Skeletal muscle tissue (tissue), 4 donors: ENCODE measurements around the gene DCAF8L2. TPM values are rescaled to one million over a fixed set of nuclear protein-coding genes. Genes with fewer than 3 reads are reported as not detected.
"Not testable (repeated sequence)": the region's sequence is repeated elsewhere in the genome, so short reads cannot be mapped to it uniquely, and the experiment has no call there.

Experiments
- H3K27ac ChIP-seq: one replicate; pipeline ENCODE4 v1.7.0; 2013; ENCODE audit warnings: mild to moderate bottlenecking, low read depth, low read length, inconsistent platforms
- H3K27me3 ChIP-seq, 3 donors: one replicate each; pipeline ENCODE4 v1.7.0; 2013; ENCODE audit warnings: low read length in 3 of 3; ENCODE audit not compliant: control insufficient read depth in 3 of 3, insufficient read depth in 3 of 3
- H3K36me3 ChIP-seq, 3 donors: one replicate each; pipeline ENCODE4 v1.7.0; 2013; ENCODE audit warnings: low read length in 3 of 3; ENCODE audit not compliant: control insufficient read depth in 3 of 3, insufficient read depth in 3 of 3
- H3K4me1 ChIP-seq, 3 donors: one replicate each; pipeline ENCODE4 v1.7.0; 2013; ENCODE audit warnings: low read length in 3 of 3, mild to moderate bottlenecking in 3 of 3; ENCODE audit not compliant: control insufficient read depth in 3 of 3, insufficient read depth in 3 of 3
- H3K4me3 ChIP-seq, 3 donors: one replicate each; pipeline ENCODE4 v1.7.0; 2013; ENCODE audit warnings: low read length in 3 of 3
- H3K9ac ChIP-seq, 3 donors: one replicate each; pipeline ENCODE4 v1.7.0; 2013; ENCODE audit warnings: low read length in 3 of 3, mild to moderate bottlenecking in 3 of 3, moderate library complexity in 2 of 3, low read depth in 1 of 3
- H3K9me3 ChIP-seq, 3 donors: one replicate each; pipeline ENCODE4 v1.7.0; 2013; ENCODE audit warnings: low read length in 3 of 3; ENCODE audit not compliant: control insufficient read depth in 3 of 3
- total RNA-seq: library from RNA; depleted of rRNA; stranded (reverse); fragments of >200 nt; gene quantifications from one replicate; pipeline ENCODE4 v1.2.3, GENCODE V29; 2014
- donor health status: Osteomylitis.

Gene DCAF8L2
- total RNA-seq, 1 donor from 2014 or later = not detected

DNA sequence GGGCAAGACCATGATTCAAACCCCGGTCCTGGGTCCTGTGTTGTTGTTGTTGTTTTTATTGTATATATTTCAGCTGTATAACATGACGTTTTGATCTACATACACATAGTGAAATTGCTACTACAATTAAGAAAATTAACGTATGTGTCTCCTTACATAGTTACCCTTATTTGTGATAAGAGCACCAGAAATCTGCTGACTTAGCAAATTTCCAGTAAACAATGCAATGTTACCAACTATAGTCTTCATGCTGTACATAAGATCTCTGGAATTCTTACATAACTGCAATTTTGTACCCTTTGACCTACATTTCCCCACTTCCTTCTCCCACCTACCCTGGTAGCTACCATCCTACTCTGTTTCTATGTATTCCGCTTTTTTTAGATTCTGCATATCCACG, 141.8 kb downstream of the DCAF8L2 start:
- Histone ChIP-seq H3K36me3 (no peaks in the 10 kb centered on the region), H3K27ac (no peak overlapping the region), H3K4me3 (no peak overlapping the region), H3K9ac (no peak overlapping the region), H3K9me3 (no peaks in the 10 kb centered on the region), H3K27me3 (no peaks in the 10 kb centered on the region), H3K4me1 (no peaks in the 10 kb centered on the region)

DNA sequence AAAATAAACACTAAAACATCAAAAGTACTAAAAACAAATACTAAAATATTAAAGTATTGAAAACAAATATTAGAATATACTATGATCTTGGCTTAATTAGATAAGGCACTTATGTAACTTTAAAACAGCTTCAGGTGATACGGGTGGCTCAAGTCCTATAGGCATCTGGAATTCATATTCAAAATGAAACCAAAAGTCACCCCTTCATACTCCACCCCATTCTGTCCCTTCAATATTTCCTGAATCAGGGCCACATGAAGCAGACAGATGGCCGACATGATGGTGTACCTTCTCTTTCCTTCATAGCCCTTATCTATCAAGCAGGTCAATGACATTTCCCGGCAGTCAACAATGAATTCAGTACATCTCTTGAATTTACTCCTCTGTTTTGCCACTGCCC, 145.8 kb downstream of the DCAF8L2 start:
- Histone ChIP-seq H3K36me3 (no peaks in the 10 kb centered on the region), H3K27me3 (no peaks in the 10 kb centered on the region), H3K4me1 (no peaks in the 10 kb centered on the region), H3K9ac (no peak overlapping the region), H3K27ac (no peak overlapping the region), H3K4me3 (no peak overlapping the region), H3K9me3 (no peaks in the 10 kb centered on the region)

DNA sequence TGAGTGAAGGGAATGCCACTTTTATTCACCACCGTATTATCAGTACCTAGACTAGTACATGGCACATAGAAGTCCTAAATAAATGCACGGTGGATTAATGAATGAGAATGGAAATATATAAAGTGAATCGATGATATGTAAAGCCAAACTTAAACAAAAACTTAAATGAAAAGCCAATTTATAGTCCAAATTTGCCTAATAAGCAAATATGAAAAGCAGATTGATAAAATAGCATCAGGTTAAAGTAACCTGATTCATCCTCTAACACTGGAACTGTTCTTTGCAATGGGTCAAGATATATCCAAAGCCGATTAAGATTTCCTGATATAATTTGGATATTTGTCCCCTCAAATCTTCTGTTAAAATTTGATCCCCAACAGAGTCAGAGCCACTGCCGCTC, 150.8 kb downstream of the DCAF8L2 start:
- Histone ChIP-seq H3K4me1 (no peaks in the 10 kb centered on the region), H3K27me3 (no peaks in the 10 kb centered on the region), H3K4me3 (no peak overlapping the region), H3K9me3 (no peaks in the 10 kb centered on the region), H3K36me3 (no peaks in the 10 kb centered on the region), H3K27ac (no peak overlapping the region), H3K9ac (no peak overlapping the region)

DNA sequence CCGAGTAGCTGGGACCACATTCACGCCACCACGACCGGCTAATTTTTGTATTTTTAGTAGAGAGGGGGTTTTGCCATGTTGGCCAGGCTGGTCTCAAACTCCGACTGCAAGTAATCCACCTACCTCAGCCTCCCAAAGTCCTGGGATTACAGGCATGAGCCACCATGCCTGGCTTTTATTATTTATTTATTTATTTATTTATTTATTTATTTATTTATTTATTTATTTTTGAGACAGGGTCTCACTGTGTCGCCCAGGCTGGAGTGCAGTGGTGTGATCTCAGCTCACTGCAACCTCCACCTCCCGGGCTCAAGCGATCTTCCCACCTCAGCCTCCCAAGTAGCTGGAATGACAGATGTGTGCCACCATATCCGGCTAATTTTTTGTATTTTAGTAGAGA, 153.4 kb downstream of the DCAF8L2 start:
- not testable (repeated sequence) for H3K9me3 ChIP-seq, H3K36me3 ChIP-seq, H3K27ac ChIP-seq, H3K9ac ChIP-seq, H3K4me3 ChIP-seq, H3K4me1 ChIP-seq, H3K27me3 ChIP-seq

DNA sequence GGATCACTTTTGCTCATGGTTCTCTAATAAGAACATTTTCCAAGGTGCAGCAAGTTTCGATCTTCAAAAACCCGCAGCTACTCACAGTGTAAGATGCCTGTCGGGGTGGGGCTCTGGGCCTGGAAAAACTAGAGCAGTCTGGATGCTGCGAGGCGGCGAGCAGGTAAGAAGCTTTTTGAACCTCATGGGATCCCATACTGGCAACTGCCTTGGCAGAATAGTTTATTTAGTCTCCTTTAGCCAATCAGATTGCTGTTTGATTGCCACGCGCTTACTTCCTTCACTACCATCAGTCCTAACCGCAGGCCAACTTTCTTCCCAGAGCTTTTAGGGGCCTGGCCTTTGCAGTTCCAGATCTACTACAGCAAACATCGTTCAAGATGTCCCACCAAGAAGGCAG, 156.4 kb downstream of the DCAF8L2 start:
- Histone ChIP-seq H3K36me3 (no peaks in the 10 kb centered on the region), H3K27ac (no peak overlapping the region), H3K27me3 (no peaks in the 10 kb centered on the region), H3K4me3 (no peak overlapping the region), H3K9ac (no peak overlapping the region), H3K9me3 (no peaks in the 10 kb centered on the region), H3K4me1 (no peaks in the 10 kb centered on the region)

DNA sequence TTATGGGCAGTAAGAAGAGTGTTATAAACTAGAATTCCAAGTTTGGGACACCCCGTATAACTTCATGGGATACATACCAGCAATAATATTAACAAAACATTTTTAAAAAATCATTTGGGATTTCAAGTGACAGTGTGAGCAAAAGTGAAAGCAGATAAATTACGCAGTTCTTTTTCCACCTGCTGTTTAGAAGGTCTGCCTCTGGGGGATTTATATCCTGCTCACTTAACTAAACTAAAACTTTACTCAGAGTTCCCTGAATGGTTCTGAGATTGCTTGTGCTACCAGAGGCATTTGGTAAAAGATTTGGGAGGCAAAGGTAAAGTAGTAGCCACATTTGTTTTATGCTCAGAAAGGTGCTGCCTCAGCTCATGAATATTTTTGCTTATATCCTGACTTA, 160.2 kb downstream of the DCAF8L2 start:
- H3K9ac ChIP-seq, H3K27me3 ChIP-seq, H3K27ac ChIP-seq, H3K4me1 ChIP-seq, H3K36me3 ChIP-seq, H3K9me3 ChIP-seq, H3K4me3 ChIP-seq: not testable (repeated sequence)

DNA sequence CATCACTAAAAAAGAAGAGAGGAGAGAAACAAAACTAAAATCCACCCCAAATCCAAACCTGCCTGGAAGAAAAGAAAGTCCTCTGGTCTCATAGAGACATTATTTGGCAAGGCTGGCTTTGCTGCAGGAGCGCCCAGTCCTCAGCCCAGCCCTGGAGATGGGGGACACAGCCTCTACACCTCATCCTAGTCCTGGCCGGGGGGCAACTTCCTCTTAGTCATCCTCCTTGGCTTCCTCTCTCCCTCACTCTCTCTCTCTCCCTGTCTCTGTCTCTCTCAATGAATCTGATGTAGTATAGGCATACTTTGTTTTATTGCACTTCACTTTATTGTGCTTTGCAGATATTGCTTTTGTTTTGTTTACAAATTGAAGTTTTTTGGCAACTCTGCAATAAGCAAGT, 161.8 kb downstream of the DCAF8L2 start:
- no peaks in the 10 kb centered on the region for H3K36me3 ChIP-seq
- no peak overlapping the region for H3K27ac ChIP-seq

DNA sequence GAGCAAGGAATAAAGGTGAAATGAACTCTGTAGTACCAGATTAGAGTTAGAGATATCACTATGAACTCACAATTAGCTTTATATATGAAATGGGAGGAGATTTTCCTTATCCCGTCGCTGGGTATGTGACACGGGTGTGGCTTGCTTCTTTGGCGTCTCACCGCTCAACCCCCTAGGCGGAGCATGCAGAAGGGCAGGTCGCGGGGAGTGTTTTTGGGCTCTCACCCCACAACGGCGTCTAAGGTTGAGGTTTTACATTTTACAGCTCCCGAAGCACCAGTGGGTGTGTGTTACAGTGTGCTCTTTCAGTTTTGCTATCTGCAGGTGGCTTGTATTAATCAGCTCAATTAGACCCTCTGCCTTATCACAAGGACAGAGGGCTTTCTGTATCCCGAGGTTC, 175.6 kb downstream of the DCAF8L2 start:
- H3K9me3 ChIP-seq = no peaks in the 10 kb centered on the region
- no peaks in the 10 kb centered on the region for H3K36me3 ChIP-seq
- H3K27ac ChIP-seq = no peak overlapping the region
- no peak overlapping the region for H3K9ac ChIP-seq
- no peaks in the 10 kb centered on the region for H3K27me3 ChIP-seq
- H3K4me1 ChIP-seq = no peaks in the 10 kb centered on the region
- no peak overlapping the region for H3K4me3 ChIP-seq

More for the DNA sequence above, 161.8 kb downstream of the DCAF8L2 start:
- Histone ChIP-seq H3K9ac (no peak overlapping the region), H3K4me1 (no peaks in the 10 kb centered on the region), H3K27me3 (no peaks in the 10 kb centered on the region), H3K4me3 (no peak overlapping the region), H3K9me3 (no peaks in the 10 kb centered on the region)

DNA sequence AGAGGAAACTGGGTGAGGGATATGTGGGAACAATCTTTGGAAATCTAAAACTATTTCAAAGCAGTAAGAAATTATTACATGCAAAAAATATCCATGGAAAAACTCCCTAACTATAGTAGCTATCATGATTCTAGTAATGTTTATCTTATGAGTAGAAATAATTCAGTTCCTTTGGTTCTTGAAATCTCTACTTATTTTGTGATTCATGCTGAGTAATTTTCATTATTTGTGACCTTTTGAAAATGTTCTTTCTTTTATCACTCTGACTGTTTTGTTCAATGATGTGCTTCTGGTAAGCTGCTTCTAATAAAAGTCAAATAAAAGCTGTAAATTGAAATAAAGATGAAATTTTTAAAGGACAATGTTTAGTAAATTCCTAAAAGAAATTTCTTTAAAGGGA, 177.2 kb downstream of the DCAF8L2 start:
- no peaks in the 10 kb centered on the region for H3K4me1 ChIP-seq
- H3K27ac ChIP-seq = no peak overlapping the region
- no peaks in the 10 kb centered on the region for H3K9me3 ChIP-seq
- H3K9ac ChIP-seq = no peak overlapping the region
- no peak overlapping the region for H3K4me3 ChIP-seq
- H3K36me3 ChIP-seq = no peaks in the 10 kb centered on the region
- no peaks in the 10 kb centered on the region for H3K27me3 ChIP-seq

DNA sequence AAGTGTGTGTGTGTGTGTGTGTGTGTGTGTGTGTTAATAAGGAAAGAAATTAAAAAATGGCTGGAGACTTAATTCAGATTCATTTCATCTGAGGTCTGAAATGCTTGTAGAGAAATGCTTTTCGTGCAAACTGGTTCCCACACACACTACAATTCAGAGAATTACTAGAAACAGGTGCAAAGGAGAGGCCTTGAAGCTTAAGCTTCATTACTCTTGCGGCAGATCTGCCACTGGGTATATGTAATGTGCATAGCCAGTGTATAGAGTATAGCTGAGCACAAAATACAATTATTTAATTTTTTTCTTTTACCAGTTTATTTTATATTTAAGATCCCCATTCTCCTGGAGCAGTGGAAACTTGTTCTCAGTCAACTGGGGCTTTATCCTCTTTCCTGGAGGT, 185.8 kb downstream of the DCAF8L2 start:
- Histone ChIP-seq H3K27ac (no peak overlapping the region), H3K4me3 (no peak overlapping the region), H3K9me3 (no peaks in the 10 kb centered on the region), H3K9ac (no peak overlapping the region), H3K4me1 (no peaks in the 10 kb centered on the region), H3K27me3 (no peaks in the 10 kb centered on the region), H3K36me3 (no peaks in the 10 kb centered on the region)

DNA sequence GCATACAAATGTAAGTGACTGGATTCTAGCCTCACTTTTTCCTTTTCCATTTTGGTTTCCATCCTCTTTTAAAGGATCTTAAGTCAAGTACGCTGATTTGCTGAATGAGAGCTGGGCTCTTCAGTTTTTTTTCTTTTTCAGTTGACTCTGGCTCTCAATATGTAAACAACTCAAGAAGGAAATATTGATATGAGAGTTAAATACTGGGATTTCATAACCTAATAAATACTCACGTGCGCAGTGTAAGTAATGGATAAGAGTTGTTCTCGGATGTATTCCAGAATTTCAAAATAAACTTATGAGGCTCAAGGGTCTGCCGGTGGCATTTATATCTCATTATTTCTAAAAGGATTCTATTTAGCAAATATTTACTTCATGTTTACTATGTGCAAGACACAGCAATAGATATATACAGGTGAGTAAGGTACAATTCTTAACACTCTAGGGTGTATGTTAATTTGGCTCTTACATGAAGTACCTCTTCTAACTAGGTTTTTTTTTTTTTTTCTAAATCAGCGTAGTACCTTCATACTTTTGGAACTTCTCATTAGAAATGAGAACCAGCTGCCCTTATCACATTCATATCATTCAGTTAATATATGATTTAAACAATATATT, 206.6 kb downstream of the DCAF8L2 start:
- no peak overlapping the region for H3K4me3 ChIP-seq
- H3K27ac ChIP-seq = no peak overlapping the region
- no peaks in the 10 kb centered on the region for H3K4me1 ChIP-seq
- no peak overlapping the region for H3K9ac ChIP-seq
- H3K27me3 ChIP-seq = no peaks in the 10 kb centered on the region
- no peaks in the 10 kb centered on the region for H3K9me3 ChIP-seq
- H3K36me3 ChIP-seq = no peaks in the 10 kb centered on the region
